GM12878 (cell line): ENCODE results near the gene SETD2. TPM values are rescaled to one million over a fixed set of nuclear protein-coding genes. Genes with fewer than 3 reads are reported as not detected.

ENCODE experiments used
- ATAC-seq: fragments of 200-7000 bp; cut with Tn5 transposase; 3 replicates; pipeline ENCODE4 v1.9.1; 2020; ENCODE audit warnings: mild to moderate bottlenecking, moderate library complexity
- BruUV-seq: library from RNA; stranded (reverse); fragments of 400-500 nt; replicated peaks from 2 replicates; lab custom pipeline; 2021; lab: Mats Ljungman, UMichigan
- CTCF ChIA-PET: fragments of 300-600 bp; sonication (Branson Sonifier 250); formaldehyde crosslinking; extraction: SDS; loops from one replicate; lab custom pipeline; 2021; ENCODE audit warnings: inconsistent platforms; lab: Yijun Ruan, JAX
- POLR2A ChIA-PET: fragments of 350-600 bp; formaldehyde crosslinking; extraction: SDS; loops from one replicate; lab custom pipeline; 2021; ENCODE audit warnings: inconsistent platforms; lab: Charles Lee
- RAD21 ChIA-PET: fragments of 300-600 bp; sonication (Branson Sonifier 250); formaldehyde crosslinking; loops from one replicate; lab custom pipeline; 2023; ENCODE audit warnings: antibody characterized with exemption; ENCODE audit not compliant: unreplicated experiment; lab: Charles Lee
- SMC1A ChIA-PET: fragments of 300-600 bp; sonication (Branson Sonifier 250); formaldehyde crosslinking; loops from one replicate; lab custom pipeline; 2023; ENCODE audit not compliant: unreplicated experiment, uncharacterized antibody; lab: Charles Lee
- DNase-seq: peaks from one replicate; pipeline ENCODE4 v3.0.0-alpha.2; 2011; ENCODE audit warnings: low read depth, low spot score
- FAIRE-seq: peaks from 3 replicates; lab custom pipeline; 2011; peaks lifted over from hg19 to GRCh38; lab: Jason Lieb, UNC
- H2AFZ ChIP-seq: 2 replicates; pipeline ENCODE4 v1.6.0; 2011; ENCODE audit warnings: low read depth, low read length, control low read depth; ENCODE audit not compliant: control insufficient read depth
- H3K27ac ChIP-seq: 2 replicates; pipeline ENCODE4 v1.5.1; 2011; ENCODE audit warnings: control low read depth; ENCODE audit not compliant: control insufficient read depth, insufficient read depth
- H3K27me3 ChIP-seq, 2 experiments: replicated peaks in 1 of 2; 2 replicates each; pipeline versions ENCODE4 v1.6.0 to v1.6.1; 2011; ENCODE audit warnings: low read length in 1 of 2; ENCODE audit not compliant: control insufficient read depth in 2 of 2, insufficient read depth in 2 of 2
- H3K36me3 ChIP-seq, 2 experiments: 2 replicates each; pipeline ENCODE4 v1.5.1; 2011; ENCODE audit warnings: low read length in 1 of 2; ENCODE audit not compliant: control insufficient read depth in 2 of 2, insufficient read depth in 2 of 2
- H3K4me1 ChIP-seq: 2 replicates; pipeline ENCODE4 v1.6.1; 2011; ENCODE audit warnings: mild to moderate bottlenecking, low read length, moderate library complexity, mixed read lengths; ENCODE audit not compliant: control insufficient read depth, insufficient read depth
- H3K4me2 ChIP-seq: 2 replicates; pipeline ENCODE4 v1.6.0; 2011; ENCODE audit warnings: control low read depth; ENCODE audit not compliant: control insufficient read depth, insufficient read depth
- H3K4me3 ChIP-seq: fragments of 200-600 bp; sonication (generic); 2 replicates; pipeline ENCODE4 v1.5.1; 2016
- H3K79me2 ChIP-seq: 2 replicates; pipeline ENCODE4 v1.6.0; 2011; ENCODE audit warnings: low read length; ENCODE audit not compliant: control insufficient read depth, insufficient read depth
- H3K9ac ChIP-seq: 2 replicates; pipeline ENCODE4 v1.8.0; 2011; ENCODE audit warnings: low read length, control low read depth, mixed read lengths; ENCODE audit not compliant: control insufficient read depth, insufficient read depth
- H3K9me3 ChIP-seq: replicated peaks from 3 replicates; pipeline ENCODE4 v1.5.1; 2011; ENCODE audit warnings: mild to moderate bottlenecking, low read length; ENCODE audit not compliant: control insufficient read depth, insufficient read depth
- H4K20me1 ChIP-seq: 2 replicates; pipeline ENCODE4 v1.6.0; 2011; ENCODE audit not compliant: control insufficient read depth, insufficient read depth
- ATF3 ChIP-seq: IDR thresholded peaks from 2 replicates; pipeline ENCODE4 v1.6.1; 2011; ENCODE audit warnings: low read depth, mild to moderate bottlenecking, low read length, moderate library complexity, borderline replicate concordance; ENCODE audit errors: extremely low read depth
- HDGF ChIP-seq: fragments of 450-650 bp; IDR thresholded peaks from 2 replicates; pipeline ENCODE4 v1.6.1; 2016; ENCODE audit warnings: antibody characterized with exemption
- NFYB ChIP-seq: IDR thresholded peaks from 2 replicates; pipeline ENCODE4 v1.6.1; 2011; ENCODE audit warnings: low read depth, mild to moderate bottlenecking, low read length, improper control_type of control experiment, moderate library complexity; ENCODE audit not compliant: insufficient read depth
- ZBED1 ChIP-seq: IDR thresholded peaks from 2 replicates; pipeline ENCODE4 v1.6.1; 2016; ENCODE audit warnings: borderline replicate concordance
- ZNF24 ChIP-seq: fragments of 450-650 bp; IDR thresholded peaks from 2 replicates; pipeline ENCODE4 v1.6.1; 2017; ENCODE audit warnings: antibody characterized with exemption, mild to moderate bottlenecking
- ZNF384 ChIP-seq: IDR thresholded peaks from 2 replicates; pipeline ENCODE4 v1.6.1; 2012; ENCODE audit warnings: low read depth, mild to moderate bottlenecking, low read length, improper control_type of control experiment, borderline replicate concordance
- WGBS: methylation state at CpG from one replicate; pipeline ENCODE4 v1.1.6; 2016; ENCODE audit warnings: low lambda C conversion rate; ENCODE audit not compliant: insufficient replicate concordance, insufficient coverage; ENCODE audit errors: missing lambda C conversion rate; 5-methylcytosine and 5-hydroxymethylcytosine counted together
- in situ Hi-C: fragments of 300-500 bp; cut with MboI; formaldehyde crosslinking; loops from 9 replicates; pipeline ENCODE4 v1.14.3; 2018; ENCODE audit warnings: mixed read lengths
- intact Hi-C: fragments of 100-400 bp; cut with micrococcal nuclease; formaldehyde crosslinking; loops from one replicate; pipeline ENCODE4 v1.14.2; 2022; ENCODE audit not compliant: unreplicated experiment
- polyA plus RNA-seq, 11 experiments: library from polyadenylated mRNA; depleted of rRNA in 4 of 11; unstranded in 6 of 11; stranded (reverse) in 5 of 11; fragments of >200 nt; fragmentation: Nextera tagmentation in 4 of 11; fragmentation: Illumina TruSeq in 1 of 11; extraction: Ambion mirVana in 4 of 11; extraction: Trizol in 1 of 11; gene quantifications; 1 replicate in 1 of 11; 2 replicates in 10 of 11; pipeline versions ENCODE4 v1.2.1 to v1.2.3, GENCODE V29; 2011 to 2016; ENCODE audit warnings: inconsistent platforms in 2 of 11, missing spikeins in 2 of 11, low read depth in 1 of 11
- total RNA-seq, 4 experiments: library from RNA; depleted of rRNA in 3 of 4; stranded (reverse); fragments of >200 nt in 3 of 4; fragmentation: Illumina TruSeq in 1 of 4; extraction: Trizol in 1 of 4; gene quantifications; 2 replicates each; pipeline versions ENCODE4 v1.2.1 to v1.2.3, GENCODE V29; 2013 to 2021
- TF ChIP-seq, protein P1 (sequence below): fragments of 450-650 bp; IDR thresholded peaks from 2 replicates; pipeline ENCODE4 v1.6.1; 2016; ENCODE audit warnings: mild to moderate bottlenecking

Gene SETD2
- total and polyA plus RNA-seq, 10 of the 15 experiments (the other 5 are each of a cell fraction or from before 2014, with no cell fraction given) = 8.4 to 44.9 (median 24.5) TPM

DNA sequence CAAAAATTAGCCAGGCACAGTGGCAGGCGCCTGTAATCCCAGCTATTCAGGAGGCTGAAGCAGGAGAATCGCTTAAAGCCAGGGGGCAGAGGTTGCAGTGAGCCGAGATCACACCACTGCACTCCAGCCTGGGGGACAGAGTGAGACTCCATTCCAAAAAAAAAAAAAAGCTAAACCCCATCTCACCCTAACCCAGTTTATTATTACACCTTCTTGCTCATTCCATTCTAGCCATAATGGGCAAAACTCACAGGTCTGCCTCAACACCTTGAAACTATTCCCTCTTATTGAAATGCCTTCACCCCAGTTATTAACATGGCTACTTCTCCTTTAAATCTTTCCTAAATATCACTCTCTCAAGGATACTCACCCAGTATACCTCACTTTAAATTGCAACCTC, 4.1 kb downstream of the SETD2 start:
- no peak for DNase-seq
- POLR2A ChIA-PET = interaction anchor here (0.6 to 1.3 kb wide), 8 partner anchors 10 to 230 kb away, joined by 3 to 5 read pairs (median 3); no protein-coding TSS in a partner anchor
- Histone ChIP-seq H2AFZ (no peak overlapping the region), H3K27ac (no peak overlapping the region; the same call in 1 of the 2 replicates), H3K9ac (no peak overlapping the region; the same call in 1 of the 2 replicates), H4K20me1 (peaks cover 7% of the 10 kb centered on the region), H3K4me2 (peak overlapping the region; percentile 70), H3K9me3 (no peaks in the 10 kb centered on the region), H3K79me2 (peaks cover 100% of the 10 kb centered on the region), H3K4me3 (peak overlapping the region; percentile 59), H3K36me3 (peaks cover 0 to 4% of the 10 kb centered on the region in 2 experiments; a peak in 1 of 4 replicates), H3K4me1 (peaks cover 19% of the 10 kb centered on the region), H3K27me3 (no peaks in the 10 kb centered on the region)
- CTCF ChIA-PET = interaction anchor here (1.7 kb wide), 2 partner anchors 14 to 20 kb away, joined by 5 to 11 read pairs; no protein-coding TSS in a partner anchor
- BruUV-seq = no TSS peak
- no peak for TF ChIP-seq ZNF24
- TF ChIP-seq ZNF384 = no peak
- TF ChIP-seq ZBED1 = no peak
- peak; percentile 45; the same call in 1 of the 2 replicates for TF ChIP-seq HDGF
- no peak for TF ChIP-seq ATF3
- in situ Hi-C loops = no loop called here
- RAD21 ChIA-PET = interaction anchor here (0.8 to 1.4 kb wide), 4 partner anchors 19 to 155 kb away, joined by 3 to 5 read pairs (median 4); no protein-coding TSS in a partner anchor
- no peak for ATAC-seq
- no peak for FAIRE-seq
- intact Hi-C loops = loop anchor here (5.0 to 10.0 kb wide), 2 partner anchors 165 to 233 kb away; no protein-coding TSS in a partner anchor
- SMC1A ChIA-PET = interaction anchor here (0.7 to 7.2 kb wide), 8 partner anchors 11 to 164 kb away, joined by 3 to 40 read pairs (median 5); no protein-coding TSS in a partner anchor
- 75% methylated on average over 3 of the region's 3 CpGs for WGBS

DNA sequence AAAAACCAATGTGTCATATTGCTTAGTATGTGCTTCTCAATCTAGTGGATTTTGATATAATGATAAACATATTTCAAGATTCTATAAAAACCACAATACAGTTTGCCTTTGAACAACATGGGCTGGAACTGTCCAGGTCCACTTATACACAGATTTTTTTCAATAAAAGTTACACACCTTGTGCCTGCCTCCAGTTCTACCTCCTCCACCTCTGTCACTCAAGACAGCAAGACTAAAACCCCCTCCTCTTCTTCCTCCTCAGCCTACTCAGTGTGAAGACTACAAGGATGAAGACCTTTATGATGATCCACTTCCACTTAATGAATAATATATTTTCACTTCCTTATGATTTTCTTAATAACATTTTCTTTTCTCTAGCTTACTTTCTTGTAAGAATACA, 5.7 kb downstream of the SETD2 start:
- RAD21 ChIA-PET = interaction anchor here (0.8 to 2.0 kb wide), 4 partner anchors 12 to 148 kb away, joined by 3 to 4 read pairs (median 3); no protein-coding TSS in a partner anchor
- CTCF ChIA-PET = interaction anchor here (0.9 to 1.7 kb wide), 2 partner anchors 9 to 18 kb away, joined by 4 to 5 read pairs; no protein-coding TSS in a partner anchor
- intact Hi-C loops (no loop called here), in situ Hi-C loops (no loop called here)
- FAIRE-seq (no peak), ATAC-seq (no peak), DNase-seq (no peak)
- no peak overlapping the region for H2AFZ ChIP-seq
- no peak overlapping the region for H3K4me3 ChIP-seq
- no peak for TF ChIP-seq NFYB
- TF ChIP-seq, protein P1, sequence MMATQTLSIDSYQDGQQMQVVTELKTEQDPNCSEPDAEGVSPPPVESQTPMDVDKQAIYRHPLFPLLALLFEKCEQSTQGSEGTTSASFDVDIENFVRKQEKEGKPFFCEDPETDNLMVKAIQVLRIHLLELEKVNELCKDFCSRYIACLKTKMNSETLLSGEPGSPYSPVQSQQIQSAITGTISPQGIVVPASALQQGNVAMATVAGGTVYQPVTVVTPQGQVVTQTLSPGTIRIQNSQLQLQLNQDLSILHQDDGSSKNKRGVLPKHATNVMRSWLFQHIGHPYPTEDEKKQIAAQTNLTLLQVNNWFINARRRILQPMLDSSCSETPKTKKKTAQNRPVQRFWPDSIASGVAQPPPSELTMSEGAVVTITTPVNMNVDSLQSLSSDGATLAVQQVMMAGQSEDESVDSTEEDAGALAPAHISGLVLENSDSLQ = peak; percentile 73
- H3K4me2 ChIP-seq = peak overlapping the region; percentile 20
- H4K20me1 ChIP-seq = peaks cover 7% of the 10 kb centered on the region
- no peaks in the 10 kb centered on the region for H3K9me3 ChIP-seq
- no peak overlapping the region for H3K27ac ChIP-seq
- H3K79me2 ChIP-seq = peaks cover 98% of the 10 kb centered on the region
- no peaks in the 10 kb centered on the region for H3K27me3 ChIP-seq
- H3K4me1 ChIP-seq = peaks cover 19% of the 10 kb centered on the region
- peaks cover 0 to 4% of the 10 kb centered on the region in 2 experiments; a peak in 1 of 4 replicates for H3K36me3 ChIP-seq
- SMC1A ChIA-PET = interaction anchor here (0.7 to 7.2 kb wide), 6 partner anchors 9 to 105 kb away, joined by 3 to 40 read pairs (median 6); no protein-coding TSS in a partner anchor
- POLR2A ChIA-PET = interaction anchor here (0.6 to 1.5 kb wide), 2 partner anchors 9 to 45 kb away, joined by 3 to 5 read pairs; no protein-coding TSS in a partner anchor
- BruUV-seq = no TSS peak
- H3K9ac ChIP-seq = no peak overlapping the region
